NOMO-1 treated with dmso at 0.1 percent for 144 hours (cell line): ENCODE data around the gene LTA4H.

Experiments used
- DNase-seq: peaks from one replicate; lab custom pipeline; 2025; ENCODE audit not compliant: unreplicated experiment; lab: John Stamatoyannopoulos, UW

Gene LTA4H

DNA sequence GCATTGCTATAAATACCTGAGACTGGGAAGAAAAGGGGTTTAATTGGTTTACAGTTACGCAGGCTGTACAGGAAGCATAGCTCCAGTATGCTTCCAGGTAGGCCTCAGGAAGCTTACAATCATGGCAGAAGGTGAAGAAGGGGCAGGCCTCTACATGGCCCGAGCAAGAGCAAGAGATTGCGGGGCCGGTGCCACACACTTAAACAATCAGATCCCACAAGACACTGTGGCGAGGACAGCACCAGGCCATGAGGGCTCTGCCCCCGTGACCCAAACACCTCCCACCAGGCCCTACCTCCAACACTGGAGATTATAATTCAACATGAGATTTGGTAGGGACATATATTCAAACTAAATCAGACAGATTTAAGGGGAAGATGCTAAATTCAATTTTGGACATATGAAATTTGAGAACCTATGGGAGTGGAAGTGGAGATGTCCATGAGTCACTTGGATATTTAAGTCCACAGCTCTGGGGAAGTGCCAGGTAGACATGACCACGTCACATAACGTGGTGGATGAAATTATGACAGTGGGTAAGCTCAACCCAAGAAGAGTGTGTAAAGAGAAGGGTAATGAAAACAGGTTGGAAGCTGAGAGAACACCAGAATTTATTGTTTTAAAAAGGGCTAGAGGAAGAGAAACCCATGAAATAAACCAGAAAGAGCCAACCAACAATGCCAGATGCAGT, 1.5 kb upstream of the LTA4H start:
- no peak for DNase-seq

DNA sequence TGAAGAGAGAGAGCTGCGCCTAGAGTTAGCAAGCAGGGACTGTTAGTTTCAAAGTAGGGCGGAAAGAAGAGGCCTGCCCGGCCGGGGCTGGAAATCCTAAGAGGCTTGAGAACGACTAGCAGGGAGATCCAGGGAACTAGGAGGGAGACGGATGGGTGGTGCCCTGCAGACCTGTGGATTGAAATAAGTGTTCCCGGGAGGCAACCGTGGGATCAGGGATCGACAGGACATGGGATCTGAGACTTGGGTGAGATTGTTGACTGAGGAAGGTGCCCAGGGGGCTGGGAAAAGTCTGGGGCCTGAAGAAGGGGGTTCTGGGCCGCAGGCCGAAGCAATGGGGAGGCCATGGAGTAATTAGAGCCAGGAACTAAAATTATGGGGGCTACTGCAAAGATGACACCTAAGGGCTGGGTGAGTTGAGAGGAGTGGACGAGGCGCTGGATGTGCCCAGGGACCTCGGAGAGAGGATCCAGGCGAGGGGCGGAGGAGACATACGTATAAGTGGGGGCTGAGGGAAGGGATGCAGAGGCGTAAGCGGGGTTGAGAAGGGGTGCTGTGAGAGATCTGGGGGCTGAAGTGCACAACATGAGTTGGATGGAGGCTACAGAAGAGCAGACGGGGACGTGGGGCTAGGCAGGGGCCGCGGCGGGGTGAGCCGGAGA, 635 bp downstream of the LTA4H start:
- no peak for DNase-seq

DNA sequence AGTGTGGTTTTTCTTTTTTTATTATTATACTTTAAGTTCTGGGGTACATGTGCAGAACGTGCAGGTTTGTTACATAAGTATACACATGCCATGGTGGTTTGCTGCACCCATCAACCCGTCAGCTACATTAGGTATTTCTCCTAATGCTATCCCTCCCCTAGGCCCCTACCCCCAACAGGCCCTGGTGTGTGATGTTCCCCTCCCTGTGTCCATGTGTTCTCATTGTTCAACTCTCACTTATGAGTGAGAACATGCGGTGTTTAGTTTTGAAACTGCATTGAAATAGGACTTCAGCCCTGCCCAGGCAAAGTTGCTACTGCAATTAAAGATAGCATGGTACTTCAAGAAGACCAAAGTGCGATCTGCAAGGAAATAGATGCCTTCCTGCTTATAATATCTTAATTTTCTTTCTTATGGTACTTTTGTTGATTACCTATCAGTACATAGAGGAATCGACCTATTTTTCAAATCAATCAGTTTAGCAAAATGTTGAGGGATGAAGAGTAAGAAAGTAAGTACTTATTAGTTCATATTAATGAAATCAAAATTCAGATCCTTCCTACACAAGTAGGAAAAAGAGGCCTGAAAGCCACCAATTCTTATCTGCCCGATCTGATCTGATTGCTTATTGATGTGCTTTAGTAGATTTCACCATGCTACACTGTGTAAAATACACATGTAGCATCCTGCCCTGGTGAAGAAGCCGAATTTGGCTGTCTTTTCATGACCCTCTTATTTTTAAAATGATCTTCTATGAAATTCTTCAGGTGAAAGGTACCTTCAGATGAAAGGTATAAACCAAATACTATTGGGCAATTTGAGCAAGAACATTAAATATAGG, 1.6 kb downstream of the LTA4H start:
- DNase-seq, result no peak

DNA sequence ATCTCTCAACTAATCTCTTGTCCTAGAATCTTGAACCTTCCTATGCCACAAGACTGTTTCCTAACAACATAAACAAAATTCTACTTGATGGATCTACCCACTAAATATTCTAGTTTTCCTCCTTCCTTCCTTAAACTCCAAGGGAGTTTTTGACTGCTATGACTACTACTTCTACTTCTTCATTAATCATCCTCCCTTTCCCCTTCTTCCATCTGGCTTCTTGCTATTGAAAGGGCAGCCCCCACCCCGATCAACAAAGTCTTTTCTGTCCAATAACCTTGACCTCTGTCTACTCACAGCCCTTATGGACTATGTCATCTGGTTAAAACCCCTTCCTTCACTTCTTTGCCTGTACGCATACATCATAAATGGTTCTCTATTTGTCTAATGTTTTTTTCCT, 5.6 kb downstream of the LTA4H start:
- no peak for DNase-seq

DNA sequence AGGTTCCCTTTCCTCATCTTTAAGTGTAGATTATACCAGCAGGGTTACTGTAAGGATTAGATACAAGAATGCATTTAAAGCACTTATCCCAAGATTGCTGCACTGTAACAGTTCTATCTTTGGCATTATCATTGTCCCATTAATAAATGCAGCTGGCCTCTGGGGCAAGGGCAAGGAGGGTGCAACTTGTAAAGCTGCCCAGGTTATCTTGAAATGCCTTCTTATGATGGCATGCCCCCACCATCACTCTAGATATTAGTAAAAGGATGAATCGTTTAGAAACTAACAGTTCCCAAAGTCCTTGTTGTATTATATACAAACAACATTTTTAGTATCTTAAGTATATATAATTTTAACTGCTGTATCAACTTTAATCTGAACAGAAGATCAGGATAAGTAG, 6.8 kb downstream of the LTA4H start:
- no peak for DNase-seq

DNA sequence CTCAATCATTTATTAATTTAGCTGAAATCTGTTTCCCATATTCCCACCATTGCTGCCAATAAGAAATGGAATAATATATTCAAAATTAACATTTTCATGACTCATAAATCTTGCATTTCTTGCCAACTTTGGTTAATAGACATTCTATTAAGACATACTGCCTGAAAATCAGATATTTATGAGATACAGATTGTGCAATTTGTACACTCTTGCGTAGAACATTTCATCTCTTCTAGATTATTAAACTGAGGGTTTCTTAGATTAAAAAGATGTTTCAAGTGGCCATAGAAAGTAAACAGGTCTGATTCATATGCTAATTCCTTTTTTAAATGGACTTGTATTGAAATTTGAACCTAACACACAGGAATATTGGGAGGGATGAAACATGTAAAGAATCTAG, 9.1 kb downstream of the LTA4H start:
- no peak for DNase-seq

DNA sequence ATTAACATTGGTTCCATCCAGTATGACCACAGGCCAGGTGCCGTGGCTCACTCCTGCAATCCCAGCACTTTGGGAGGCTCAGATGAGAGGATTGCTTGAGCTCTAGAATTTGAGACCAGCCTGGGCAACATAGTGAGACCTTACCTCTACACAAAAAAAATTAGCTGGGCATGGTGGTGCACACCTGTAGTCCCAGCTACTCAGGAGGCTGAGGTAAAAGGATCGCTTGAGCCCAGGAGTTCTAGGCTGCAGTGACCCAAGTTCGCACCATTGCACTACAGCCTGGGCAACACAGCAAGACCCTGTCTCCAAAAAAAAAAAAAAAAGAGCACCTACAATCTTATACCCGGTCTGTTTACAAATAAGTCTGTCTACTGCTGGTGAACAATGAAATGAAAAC, 9.9 kb downstream of the LTA4H start:
- no peak for DNase-seq

DNA sequence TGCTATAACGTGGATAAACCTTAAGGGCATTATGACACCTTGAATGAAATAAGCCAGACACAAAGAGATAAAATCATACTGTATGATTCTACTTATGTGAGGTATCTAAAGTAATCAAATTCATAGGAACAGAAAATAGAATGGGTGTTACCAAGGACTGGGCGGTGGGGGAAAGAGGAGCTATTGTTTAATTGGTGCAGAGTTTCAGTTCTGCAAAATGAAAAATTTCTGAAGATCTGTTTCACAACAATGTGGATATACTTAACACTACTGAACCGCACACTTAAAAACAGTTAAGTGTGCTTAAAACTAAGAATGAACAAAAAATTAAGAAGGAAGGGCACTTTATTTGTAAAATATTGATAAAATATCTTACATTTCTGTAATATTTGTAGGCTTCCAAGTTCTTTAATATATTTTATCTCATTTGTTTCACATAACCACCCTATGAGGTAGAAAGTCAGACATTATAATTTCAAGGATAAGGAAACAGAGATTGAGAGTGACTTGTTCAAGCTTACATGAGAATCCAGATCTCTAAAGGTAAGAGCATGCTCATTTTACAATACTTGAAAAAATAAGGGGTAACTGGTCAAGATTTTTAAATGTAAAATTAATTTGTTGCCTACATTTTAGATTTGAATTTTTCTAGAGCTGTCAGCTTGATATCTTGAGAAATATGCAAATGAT, 14.9 kb downstream of the LTA4H start:
- DNase-seq, result peak; percentile 80

DNA sequence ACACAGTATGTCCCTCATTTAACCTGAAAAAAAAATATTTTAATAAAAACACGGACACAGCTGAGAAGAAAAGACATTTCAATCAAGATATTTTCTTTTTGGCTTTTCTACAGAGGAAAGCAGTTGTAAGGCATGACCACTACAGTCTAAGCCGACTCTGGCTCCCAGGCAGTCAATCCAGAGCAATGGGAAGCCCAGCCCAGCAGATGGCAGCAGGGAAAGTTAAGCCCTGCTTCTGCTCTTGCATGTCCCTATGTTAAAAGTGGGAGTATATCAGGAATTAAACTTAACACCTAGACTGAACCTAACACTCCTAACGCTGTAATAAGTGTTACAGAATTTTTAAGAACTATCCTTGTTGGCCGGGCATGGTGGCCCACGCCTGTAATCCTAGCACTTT, 19.7 kb downstream of the LTA4H start:
- DNase-seq, result no peak

DNA sequence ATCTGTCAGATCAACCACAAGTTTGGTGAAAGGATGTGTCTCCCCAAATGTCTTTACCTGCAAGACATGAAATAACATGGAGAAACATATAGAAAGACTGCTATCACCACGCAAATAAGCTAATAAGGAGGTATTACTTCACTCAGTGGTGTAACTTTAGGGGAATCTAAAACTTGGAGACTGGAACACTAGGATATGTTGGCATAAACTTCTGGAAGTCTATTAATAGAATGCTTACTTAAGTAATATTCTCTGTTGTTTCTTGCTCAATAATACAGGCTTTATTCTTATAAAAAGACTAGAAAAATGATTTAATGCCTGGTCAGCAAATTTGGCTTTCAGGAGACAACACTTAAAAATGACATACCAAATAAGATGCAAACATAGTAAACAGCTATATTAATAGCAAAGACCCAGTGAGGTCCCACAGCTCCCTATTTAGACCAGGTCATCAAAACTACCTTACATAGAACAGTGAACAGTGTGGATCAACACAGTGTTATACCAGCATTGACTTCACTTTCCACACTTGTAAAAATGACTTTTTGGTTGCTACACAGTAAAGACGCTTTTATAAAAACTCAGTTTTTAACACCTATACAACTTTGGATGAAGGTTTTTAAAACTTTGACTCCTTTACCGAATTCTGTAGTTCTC, 20.3 kb downstream of the LTA4H start:
- no peak for DNase-seq

DNA sequence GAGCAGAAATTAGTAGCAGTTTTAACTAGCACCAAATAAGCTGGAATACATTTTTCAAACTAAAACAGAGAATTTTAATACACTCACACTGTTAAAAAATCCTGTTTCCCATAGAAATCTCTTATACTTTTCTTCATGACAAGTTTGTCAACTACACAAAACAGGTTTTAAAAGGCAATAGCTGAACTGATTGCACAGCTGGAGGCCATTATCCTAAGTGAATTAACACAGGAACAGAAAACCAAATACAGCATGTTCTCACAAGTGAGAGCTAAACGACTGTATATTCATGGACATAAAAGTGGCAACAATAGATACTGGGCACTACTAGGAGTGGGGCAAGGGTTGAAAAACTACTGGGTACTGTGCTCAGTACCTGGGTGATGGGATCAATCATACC, 27.7 kb downstream of the LTA4H start:
- DNase-seq, result no peak

DNA sequence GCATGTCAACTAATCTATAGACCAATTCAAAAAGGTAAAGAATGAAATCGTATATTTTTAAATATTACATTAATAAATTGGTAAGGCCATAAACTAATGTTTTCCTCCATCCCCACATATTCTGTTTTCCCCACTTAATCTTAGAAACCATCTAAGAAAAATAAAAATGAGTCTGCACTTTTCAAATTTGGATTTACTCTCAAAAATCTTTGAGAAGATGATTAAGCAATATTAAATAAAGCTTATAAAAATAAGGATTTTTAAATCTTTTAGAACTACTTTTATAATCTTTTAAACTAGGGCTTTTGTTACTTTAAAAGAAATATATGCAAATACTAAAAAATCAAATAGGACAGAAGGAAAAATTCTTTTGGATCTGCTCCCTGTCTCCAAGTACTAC, 28.7 kb downstream of the LTA4H start:
- no peak for DNase-seq

DNA sequence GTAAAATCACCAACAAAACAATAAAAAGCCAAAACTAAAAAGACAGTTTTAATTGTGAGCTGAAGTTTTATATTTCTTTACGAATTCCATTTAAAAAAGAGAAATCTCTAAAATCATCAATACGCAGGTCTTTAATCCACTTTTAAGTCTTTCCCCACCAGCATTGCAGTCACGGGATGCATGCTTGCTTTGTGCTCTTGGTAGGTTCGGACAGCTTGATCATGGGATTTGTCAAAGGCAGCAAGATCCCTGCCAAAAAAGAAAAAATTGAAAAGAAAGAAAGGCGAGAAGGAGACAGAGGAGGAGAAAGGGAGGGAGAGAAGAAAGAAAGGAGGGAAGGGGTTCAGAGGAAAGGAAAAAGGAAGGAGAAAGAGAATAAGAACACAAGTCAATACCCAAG, 34.5 kb downstream of the LTA4H start:
- DNase-seq, result no peak

DNA sequence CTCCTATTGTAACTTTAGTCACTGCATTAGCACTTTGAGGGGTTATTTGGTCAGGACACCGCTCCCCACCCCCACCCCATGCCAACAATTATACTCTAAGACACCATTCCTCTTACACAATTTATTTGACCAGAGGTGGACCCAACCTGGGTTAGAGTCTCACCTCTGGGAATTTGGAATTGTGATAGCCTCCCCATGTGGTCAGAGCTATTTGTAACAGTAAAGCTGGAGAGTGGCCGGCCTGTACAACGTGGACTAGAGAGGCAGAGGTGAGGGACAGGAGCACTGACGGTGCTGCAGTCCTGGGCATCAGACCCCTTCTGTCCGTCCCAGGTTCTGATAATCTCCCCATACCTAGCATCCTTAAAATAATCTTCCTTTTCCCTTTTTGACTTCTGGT, 35.9 kb downstream of the LTA4H start:
- DNase-seq, result no peak

DNA sequence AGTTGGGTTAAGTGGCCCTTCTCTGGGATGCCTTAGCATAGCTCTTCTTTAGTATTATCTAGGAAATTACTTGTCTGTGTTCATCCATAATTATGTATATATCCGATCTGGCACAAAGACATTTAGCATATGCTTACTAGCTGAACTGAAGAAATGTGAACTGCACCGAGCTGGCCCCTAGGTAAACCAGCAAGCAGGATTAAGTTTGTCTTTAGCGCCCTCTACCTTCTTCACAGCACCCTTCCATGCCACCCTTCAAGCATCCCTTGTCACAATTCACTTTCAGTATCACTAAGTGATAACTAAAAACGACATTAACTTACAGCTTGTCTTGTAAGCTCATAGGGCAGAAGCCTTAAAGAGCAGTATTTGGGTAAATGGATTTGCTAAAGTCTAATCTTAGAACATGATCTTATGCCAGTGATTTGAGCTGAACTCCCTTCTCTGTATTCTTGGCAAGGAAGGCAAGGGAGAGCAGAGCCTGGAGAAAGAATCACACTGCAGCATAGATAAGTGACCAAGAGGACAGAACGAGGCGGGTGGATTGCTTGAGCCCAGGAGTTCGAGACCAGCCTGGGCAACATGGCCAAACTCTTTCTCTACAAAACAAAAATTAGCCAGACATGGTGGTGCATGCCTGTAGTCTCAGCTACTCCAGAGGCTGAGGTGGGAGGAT, 36.6 kb downstream of the LTA4H start:
- DNase-seq, result peak; percentile 65

DNA sequence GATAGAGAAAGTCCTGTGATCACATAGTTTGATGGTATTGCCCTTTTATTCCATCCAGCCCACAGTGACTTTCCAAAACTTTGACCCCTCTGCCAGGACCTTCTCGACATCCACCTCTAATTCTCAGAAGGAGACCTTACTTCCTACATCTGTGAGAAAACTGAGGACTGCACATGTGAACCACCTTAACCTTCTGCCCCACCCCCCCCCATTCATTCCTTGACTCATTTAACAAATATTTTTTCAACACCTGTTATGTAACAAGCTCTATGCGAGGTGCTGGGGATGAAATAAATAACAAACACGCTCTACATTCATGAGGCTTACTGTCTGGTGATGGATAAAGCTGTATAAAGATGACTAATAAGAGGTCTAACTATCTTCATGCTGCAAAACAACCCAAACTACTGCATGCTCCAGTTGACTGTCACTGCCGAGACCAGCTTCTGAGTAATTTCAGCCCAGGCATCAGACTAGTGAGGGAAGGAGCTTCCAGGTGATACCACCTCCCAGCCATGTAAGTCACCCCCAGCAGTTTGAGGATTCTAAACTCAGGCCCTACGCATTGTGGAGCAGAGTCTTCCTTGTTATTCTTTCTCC, 37.4 kb downstream of the LTA4H start:
- no peak for DNase-seq

DNA sequence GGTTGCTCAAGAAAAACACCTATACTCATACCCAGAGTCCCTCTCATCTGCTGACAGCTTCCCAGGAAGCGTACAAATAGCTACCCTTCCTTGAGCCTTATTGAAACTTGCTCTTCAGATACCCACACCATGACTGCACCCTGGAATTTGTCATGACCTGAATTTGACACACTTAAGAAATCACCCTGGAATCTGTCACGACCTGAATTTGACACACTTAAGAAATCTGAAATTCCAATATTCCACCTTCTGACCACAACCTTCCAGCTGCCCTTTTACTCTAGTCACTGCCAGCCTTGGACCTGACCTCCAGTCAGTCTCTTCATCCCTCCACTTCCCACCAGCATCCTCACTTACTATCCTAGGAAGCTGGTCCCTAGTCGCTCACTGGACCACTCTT, 38.1 kb downstream of the LTA4H start:
- DNase-seq, result no peak

DNA sequence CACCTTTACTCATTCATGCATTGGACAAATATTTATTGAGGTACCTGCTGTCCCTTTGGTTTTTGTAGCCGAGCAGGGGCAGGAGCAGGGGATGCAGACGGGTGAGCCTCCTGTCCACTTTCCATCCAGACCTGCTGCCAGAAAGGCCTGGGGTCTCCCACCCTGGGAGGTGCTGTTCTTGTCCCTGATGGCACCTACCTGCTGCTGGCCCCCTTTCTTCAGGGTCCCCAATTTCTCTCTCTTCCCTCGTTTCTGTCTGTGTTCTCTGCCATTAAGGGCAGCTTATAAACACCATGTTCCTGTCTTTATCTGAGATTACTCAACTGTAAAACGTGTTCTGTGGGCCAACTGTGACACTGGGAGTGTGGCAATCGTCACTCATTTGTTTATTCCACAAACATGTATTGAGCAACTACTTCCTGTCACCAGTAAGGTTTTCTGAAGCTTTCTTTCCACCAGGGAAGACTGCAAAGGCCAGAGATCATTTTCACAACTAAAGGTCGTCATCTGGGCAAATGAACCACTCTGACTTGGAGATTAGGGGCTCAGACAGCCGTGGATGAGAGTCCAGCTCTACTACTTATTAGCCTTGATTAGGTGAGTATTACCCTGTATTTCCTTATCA, 39.2 kb downstream of the LTA4H start, which contains the start of gene HAL:
Gene HAL (minus strand): TSS at position 311 of the 625 bp plus-strand sequence. CDS start 434 bp downstream, outside the sequence.
- peak; percentile 75 for DNase-seq

DNA sequence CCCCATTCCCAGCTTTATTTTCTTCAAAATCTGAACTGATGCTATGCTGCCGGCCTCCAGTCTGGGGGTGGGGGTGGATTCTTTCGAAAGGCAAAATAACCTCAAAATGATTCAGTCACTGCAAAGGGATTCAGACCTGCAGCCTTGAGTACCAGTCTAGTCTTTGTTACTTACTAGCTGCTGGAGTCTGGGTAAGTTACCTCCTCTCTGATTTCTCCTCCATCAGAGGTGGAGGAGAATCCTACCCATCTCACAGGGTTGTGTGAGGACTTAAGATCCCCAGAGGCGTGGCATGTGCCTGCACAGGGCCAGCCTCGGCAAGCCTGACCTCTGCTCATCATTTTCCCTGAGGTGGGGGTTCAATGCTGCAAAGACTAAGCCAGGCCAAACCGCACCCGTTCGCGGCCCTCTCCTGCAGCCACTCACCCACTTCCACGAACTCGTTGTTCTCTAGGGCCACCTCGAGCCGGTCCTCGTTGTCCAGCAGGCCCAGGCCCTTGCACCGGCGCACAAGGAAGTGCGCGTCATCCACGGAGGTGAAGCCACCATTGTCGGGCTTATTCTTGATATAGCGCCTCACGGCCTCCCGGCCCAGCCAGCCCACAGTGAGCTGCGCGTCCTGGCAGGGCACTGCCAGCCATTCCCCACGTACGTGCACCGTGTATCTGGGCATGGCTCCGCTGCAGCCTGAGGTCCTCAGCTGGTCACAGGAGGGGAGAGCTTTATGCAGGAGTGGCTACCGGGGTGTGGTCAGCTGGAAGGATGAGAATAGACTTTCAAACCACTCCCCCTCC, 40.0 kb downstream of the LTA4H start:
- DNase-seq, result no peak
